NCI-H146 (cell line): ENCODE data around the gene GALE.
A peak's percentile ranks its signal among the peaks of the same experiment; 100 is the strongest.
"Not testable (repeated sequence)": the region's sequence is repeated elsewhere in the genome, so short reads cannot be mapped to it uniquely, and the experiment has no call there.

Source experiments
- DNase-seq: peaks from one replicate; lab custom pipeline; 2025; lab: John Stamatoyannopoulos, UW

The GALE gene

DNA sequence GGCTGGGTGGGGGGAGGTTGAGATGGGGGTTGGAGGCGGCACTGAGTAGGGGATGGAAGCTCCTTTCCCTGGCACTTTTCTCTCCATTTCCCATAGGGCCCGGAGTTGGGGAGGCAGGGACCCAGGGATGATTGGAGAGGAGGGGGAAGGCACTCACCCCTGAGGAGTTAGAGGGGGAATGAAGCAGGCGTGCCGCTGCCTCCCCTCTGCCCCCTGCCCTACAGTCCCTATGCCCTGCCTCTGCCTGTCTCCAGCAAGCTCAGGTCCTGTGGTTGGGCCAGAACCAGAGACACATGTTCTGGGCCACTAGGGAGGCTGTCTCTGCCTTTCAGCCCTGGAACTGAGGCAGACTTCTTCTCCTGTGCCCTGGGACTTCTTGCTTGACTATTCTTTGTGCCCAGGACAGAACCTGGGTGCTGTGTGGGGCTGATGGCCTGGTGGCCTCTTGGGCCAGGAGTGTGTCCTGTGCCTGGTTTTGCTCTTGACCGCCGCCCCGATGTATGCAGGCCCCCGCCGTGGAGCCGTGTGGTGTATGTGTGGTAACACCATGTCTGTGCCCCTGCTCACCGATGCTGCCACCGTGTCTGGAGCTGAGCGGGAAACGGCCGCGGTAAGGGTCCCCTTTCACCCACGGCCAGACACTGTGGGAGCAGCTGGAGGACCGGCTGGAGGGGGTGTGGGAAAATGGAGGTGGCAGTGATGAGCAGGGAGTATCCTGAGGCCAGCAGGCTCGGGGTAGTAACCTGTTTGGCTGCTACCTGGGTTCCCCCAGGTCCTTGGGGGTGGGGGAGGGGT, 8.2 kb downstream of the GALE start:
- no peak for DNase-seq

DNA sequence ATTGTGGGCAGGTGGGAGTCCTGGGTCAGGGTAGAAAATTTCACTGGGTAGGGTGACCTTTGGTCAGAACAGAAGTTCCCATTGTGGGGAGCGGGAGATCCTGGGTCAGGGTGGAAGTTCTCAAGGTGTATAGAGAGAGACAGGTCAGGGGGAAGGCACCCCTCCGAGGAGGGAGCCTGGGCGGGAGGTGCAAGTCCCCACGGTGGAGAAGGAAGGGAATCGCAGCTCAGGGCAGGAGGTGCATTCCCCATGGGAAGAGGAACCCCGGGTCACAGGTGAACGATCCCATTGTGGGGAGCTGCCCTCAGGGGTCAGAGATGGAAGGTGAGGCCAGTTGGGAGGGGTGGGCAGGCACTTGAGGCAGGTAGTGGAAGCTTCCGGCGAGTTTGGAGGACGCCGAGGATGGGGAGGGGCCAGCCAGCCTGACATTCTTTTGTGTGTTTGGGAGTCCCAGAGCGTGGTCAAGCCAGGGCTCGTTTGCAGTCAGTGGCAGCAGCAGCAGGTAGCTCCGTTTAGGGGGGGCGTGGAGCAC, 9.0 kb downstream of the GALE start:
- DNase-seq, result peak; percentile 44

- DNase-seq, result peak; percentile 87
Observed at GRCh38 chr1:23790696-23791515, 9.6 kb downstream of the GALE start, which contains the start of gene LYPLA2. TSS of gene LYPLA2 (plus strand) at chr1:23791145. CDS start at chr1:23792683, 1,538 bp downstream.

DNA sequence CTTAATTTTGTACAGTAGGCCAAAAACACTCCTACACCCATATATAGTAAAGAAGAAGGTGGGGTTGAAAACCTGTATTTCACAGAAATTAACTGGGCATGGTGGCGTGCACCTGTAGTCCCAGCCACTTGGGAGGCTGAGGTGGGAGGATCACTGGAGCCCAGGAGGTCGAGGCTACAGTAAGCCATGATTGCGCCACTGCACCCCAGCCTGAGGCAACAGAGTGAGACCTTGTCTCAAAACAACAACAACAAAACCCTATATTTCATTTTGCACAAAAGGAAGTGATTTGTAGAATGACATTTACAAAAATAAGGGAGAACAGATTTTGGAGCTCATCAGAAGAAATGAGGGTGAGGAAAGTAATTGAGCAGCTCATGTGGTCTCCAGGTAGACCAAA, 11.9 kb downstream of the GALE start:
- DNase-seq, result no peak

DNA sequence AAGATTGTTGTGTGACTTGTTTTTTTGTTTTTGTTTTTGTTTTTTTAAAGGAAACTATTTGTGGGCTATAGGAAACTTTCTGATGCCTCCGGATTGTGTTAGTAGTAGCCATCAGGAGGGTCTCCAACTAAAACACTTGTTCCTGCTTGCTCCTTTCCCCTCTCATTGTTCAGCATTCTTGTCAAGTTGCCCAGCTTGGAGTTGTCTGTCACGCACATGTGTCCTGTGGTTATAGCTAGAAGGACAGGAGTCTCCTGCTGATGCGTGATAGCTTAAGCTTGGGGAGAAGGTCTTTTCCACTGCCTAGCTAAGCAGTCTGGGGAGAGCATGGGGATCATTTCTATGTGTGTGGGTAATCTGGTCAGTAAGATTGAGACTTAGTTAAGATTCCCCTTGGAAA, 12.9 kb downstream of the GALE start:
- no peak for DNase-seq

- DNase-seq, result no peak
Observed at GRCh38 chr1:23784846-23785245, 15.7 kb downstream of the GALE start.

- not testable (repeated sequence) for DNase-seq
Observed at GRCh38 chr1:23783141-23783540, 17.4 kb downstream of the GALE start.

DNA sequence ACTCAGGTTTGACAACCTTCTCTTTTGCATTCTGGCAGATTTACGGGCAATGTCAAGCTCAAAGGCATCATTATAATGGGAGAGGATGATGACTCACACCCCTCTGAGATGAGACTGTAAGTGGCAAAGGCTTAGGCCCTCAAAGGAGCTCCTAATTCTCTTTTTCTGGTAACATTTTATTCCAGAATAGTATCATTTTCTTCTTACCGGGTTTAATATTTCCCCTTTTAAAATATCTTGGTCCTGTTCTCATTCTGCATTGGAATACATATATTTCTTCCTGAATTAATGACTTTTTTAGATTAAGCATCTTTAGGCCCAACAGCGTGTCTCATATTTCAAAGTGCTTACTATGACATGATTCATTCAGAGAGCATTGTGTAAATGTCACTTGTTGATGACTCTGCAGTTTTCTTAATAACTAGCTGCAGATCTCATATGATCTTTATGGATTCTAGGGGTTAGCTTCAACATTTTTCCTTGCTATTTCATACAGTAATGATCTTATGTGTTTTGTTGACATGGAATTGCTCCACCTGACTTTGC, 20.7 kb downstream of the GALE start:
- DNase-seq, result no peak

GRCh38 chr1:23777979-23778814, 22.4 kb downstream of the GALE start, which contains the start of gene PITHD1:
TSS of gene PITHD1 (plus strand) at chr1:23778418. CDS start at chr1:23778516, 98 bp downstream.
- DNase-seq, result peak; percentile 86

GRCh38 chr1:23776217-23776616, 24.3 kb downstream of the GALE start:
- DNase-seq, result no peak

DNA sequence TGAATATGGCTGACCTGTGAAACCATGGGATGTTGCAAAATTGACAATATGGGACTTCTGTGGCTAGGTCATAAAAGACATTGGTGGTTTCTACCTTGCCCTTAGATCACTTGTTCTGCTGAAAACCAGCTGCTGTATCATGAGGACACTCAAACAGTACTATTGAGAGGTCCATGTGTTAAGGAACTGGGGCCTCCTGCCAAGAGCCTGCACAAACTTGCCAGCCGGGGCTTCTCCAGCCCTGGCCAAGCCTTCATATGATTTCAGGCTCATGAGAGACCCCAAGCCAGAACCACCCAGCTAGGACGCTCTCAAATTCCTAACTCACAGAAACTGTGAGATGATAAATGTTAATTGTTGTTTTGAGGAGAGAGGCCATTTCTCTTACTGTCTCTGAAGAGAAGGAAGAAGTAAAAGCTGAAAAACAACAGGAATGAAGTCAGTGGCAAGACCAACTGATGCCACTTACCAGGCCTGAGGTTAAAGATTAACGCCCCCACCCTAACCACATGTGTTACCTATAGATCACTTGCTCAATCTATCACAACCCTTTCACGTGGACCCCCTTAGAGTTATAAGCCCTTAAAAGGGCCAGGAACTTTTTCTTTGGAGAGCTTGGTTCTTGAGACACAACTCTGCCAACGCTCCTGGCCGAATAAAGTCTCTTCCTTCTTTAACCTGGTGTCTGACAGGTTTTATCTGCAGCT, 26.2 kb downstream of the GALE start:
- DNase-seq, result no peak

DNA sequence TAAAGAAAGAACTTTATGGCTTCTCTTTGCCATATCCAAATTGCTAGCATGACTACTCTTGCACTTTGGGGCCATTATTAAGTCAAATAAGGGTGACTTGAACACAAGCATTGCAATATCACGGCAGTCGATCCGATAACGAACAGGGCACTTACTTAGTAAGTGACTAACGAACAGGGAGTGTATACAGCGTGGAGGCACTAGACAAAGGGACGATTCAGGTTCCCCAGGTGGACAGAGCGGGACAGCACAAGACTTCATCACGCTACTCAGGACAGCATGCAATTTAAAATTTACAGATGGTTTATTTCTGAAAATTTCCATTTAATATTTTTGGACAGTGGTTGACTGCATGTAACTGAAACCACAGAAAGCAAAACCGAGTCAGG, 27.7 kb downstream of the GALE start:
- no peak for DNase-seq

DNA sequence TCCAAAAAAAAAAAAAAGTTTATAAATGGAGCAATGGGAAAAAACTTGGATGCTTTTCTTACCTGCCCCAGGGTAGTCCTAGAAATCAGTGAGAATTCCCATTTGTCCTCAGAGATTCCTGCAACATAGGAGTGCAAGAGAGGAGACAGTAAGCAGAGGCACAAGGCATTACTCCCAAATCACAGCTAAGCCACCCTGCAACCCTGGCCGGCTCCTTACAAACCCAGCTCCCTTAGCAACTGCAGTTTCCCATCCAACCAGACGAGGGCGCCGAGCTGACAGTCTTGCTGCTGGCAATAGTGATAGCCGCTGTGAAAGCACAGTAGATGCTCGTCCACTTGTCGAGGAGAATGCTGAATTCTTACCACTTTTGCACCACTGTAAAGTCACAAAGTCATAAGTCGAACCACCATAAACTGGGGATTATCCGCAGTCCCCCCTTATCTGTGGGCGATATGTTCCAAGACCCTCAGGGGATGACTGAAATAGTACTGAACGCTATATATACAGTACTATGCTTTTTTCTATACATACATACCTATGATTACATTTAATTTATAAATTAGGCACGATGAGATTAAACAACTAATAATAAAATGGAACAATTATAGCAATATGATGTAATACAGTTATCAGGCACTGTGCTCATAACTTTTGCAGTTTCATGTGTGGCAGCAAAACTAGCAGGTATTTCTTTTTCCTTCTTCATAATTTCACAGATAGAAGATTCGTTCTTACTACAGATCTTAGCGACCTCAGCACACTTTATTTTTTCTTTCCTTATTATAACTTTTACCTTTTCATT, 28.3 kb downstream of the GALE start:
- DNase-seq, result peak; percentile 50

GRCh38 chr1:23768733-23769132, 31.8 kb downstream of the GALE start:
- DNase-seq, result no peak

DNA sequence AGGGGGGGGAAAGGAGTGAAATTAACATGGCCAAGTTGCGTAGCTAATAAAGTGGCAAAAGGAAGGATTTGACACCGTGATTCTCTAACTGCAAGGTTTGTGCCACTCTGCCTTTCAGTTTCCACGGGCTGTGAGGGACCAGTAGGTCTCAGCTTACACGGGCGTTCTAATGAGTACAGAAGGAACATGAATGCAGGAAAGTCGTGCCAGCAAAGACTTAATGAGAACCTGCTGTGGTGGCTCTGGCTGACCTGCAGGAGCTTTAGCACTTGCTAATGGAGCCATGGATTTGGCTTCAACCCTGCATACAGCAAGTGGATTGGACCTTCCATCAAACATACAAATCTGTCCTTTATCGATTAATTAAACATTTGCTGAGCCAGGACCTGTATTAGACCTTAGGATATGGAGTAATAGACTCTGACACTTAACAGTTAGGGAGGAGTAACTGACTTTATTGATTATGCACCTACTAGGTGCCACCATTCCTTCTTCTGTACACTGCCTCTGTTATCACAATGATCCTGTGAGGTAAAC, 37.4 kb downstream of the GALE start:
- no peak for DNase-seq

DNA sequence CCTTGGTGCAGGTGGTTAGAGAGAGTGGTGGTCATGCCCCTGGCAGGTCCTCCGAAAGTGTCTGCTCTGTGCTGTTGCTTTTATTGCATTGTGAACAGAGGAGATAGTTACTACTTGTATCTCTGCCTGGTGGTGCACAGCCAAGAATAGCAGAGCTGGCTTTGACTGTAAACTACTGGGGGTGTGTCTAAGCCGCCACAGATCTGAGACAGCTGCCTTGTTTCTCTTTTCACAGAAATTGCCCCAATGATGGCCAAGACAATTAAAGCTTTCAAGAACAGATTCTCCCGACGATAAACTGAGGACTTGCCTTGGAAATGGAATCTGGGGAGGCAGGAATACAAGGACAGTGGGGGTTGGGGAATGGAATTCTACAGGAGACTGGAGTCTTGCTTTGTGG, 41.3 kb downstream of the GALE start:
- no peak for DNase-seq

DNA sequence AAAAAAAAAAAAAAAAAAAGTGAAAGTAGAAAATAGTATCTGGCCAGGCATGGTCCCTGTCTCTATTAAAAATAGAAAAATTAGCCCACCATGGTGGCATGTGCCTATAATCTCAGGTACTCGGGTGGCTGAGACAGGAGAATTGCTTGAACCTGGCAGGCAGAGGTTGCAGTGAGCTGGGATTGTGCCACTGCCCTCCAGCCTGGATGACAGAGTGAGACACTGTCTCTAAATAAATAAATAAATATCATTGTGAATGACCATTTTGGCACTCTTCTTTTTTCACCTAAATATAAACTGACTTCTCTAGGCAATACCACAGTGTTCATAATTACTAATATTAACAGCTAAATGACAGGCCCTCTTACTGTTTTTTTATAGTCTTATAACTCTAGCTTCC, 42.7 kb downstream of the GALE start:
- DNase-seq, result no peak

DNA sequence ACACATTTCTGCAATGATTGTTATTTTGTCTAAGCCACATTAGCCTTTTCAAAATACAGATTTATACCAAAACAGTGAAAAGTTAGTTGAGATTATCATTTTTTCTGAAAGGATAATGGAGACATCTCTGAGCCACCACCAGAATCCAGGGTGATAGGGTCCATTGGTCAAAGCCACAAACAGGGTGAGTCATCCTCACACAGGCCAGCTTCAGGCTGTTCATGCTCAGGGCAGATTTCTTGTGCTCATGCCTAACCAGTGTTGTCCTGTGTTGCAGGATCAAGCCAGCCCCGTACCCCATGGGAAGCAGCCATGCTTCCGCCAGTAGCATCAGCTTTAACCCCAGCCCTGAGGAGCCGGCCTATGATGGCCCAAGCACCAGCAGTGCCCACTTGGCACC, 43.9 kb downstream of the GALE start:
- no peak for DNase-seq

DNA sequence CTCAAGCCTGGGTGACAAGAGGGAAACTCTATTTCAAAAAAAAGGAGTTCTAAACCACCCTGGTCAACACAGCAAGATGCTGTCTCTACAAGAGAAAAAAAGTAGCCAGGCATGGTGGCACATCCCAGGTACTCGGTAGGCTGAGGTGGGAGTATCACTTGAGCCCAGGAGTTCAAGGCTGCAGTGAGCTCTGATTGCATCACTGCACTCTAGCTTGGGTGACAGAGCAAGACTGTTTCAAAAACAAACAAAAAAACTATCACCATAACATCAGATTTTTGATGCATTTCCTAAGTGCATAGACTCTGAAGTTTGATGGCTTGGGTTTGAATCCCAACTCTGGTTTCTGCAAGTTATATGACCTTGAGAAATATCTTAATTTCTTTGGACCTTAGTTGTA, 47.6 kb downstream of the GALE start:
- no peak for DNase-seq

DNA sequence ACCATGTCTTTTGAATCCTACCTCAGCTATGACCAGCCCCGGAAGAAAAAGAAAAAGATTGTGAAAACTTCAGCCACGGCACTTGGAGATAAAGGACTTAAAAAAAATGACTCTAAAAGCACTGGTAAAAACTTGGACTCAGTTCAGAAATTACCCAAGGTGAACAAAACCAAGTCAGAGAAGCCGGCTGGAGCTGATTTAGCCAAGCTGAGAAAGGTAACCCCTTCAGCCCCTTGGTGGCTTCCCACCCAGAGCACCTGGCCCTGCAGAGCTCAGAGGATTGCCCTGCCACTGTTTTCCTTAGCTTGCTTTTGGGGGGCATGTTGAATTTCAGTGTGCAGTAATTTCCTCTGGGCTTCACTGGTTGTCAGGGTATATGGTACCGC, 48.7 kb downstream of the GALE start:
- DNase-seq, result no peak
